ENCODE data around the gene PIK3AP1. TPM values are rescaled to one million over a fixed set of nuclear protein-coding genes. Genes with fewer than 3 reads are reported as not detected.

PIK3AP1 gene
- total and polyA plus RNA-seq, 2 of the 13 experiments (the other 11 are each of a cell fraction or from before 2014, with no cell fraction given), result 3.6 to 13.8 TPM

- H4K20me1 ChIP-seq (ENCODE audit: insufficient read depth, low read length), result no peaks in the 10 kb centered on the region
- ATAC-seq (no peak; the same call in 2 of the 3 replicates), FAIRE-seq (no peak), DNase-seq (ENCODE audit: low spot score) (peak; percentile 16)
- H3K4me3 ChIP-seq (replicated peaks in 1 of 3; ENCODE audit: insufficient read depth in 1 of 3, low read depth in 2 of 3, low read length in 3 of 3), result no peak overlapping the region; a peak in 1 of 6 replicates
- H3K79me2 ChIP-seq (ENCODE audit: insufficient read depth, low read length), result no peaks in the 10 kb centered on the region
- no TSS peak for BruUV-seq (replicated peaks)
- WGBS (ENCODE audit: low lambda C conversion rate), result 21% methylated on average over 6 of the region's 7 CpGs
- ChIA-PET POLR2A (interaction anchor here (0.7 kb wide), 1 partner anchor 168 kb away, joined by 5 read pairs; no protein-coding TSS in a partner anchor), CTCF (ENCODE audit: low intra/inter-chr PET ratio, low total read pairs) (no interaction called here)
- H3K27me3 ChIP-seq (ENCODE audit: control insufficient read depth in 1 of 2, insufficient read depth in 2 of 2, low read length in 2 of 2), result no peaks in the 10 kb centered on the region
- in situ Hi-C loops (cut with HindIII; ENCODE audit: extremely low pct_ligation_motif_present, low pct_unique_long_range_greater_than_20kb), result loop anchor here (10.0 kb wide), 1 partner anchor 353 kb away; no protein-coding TSS in a partner anchor
- H3K4me1 ChIP-seq (ENCODE audit: insufficient read depth, low read length), result peaks cover 17% of the 10 kb centered on the region
- H2AFZ ChIP-seq (ENCODE audit: low read length), result no peak overlapping the region
- no peaks in the 10 kb centered on the region for H3K36me3 ChIP-seq (replicated peaks in 1 of 2; ENCODE audit: control insufficient read depth in 1 of 2, insufficient read depth in 2 of 2, low read length in 2 of 2)
- H3K9me3 ChIP-seq (ENCODE audit: low read length), result no peaks in the 10 kb centered on the region
- H3K9ac ChIP-seq (ENCODE audit: insufficient read depth, low read depth, low read length), result no peak overlapping the region
- peak overlapping the region; percentile 26; the same call in 1 of the 2 replicates for H3K4me2 ChIP-seq (ENCODE audit: low read depth, low read length)
- no peak for TF ChIP-seq POLR2A (IDR thresholded peaks at IDR 0.05; ENCODE audit: insufficient read depth in 1 of 2, low read depth in 2 of 2, low read length in 2 of 2)
- no peak for TF ChIP-seq ZBTB44 (CRISPR knock-in tag; IDR thresholded peaks at IDR 0.05)
- no peak for TF ChIP-seq PLSCR1 (CRISPR knock-in tag; IDR thresholded peaks at IDR 0.05; ENCODE audit: borderline replicate concordance)
- no peak for TF ChIP-seq SOX13 (IDR thresholded peaks at IDR 0.05)
- TF ChIP-seq SOX13 (CRISPR knock-in tag; conservative IDR thresholded peaks at IDR 0.05 in 1 of 2, IDR thresholded peaks at IDR 0.05 in 1 of 2), result peak in 1 of 2 experiments; percentile 70; a peak in 2 of 4 replicates
- TF ChIP-seq PAWR (CRISPR knock-in tag; IDR thresholded peaks at IDR 0.05; ENCODE audit: borderline replicate concordance), result no peak
- peak; percentile 21; the same call in 1 of the 2 replicates for TF ChIP-seq SOX5 (CRISPR knock-in tag; IDR thresholded peaks at IDR 0.05; ENCODE audit: borderline replicate concordance)
- TF ChIP-seq HNRNPL (IDR thresholded peaks at IDR 0.05; ENCODE audit: low read depth, low read length), result peak; percentile 87; the same call in 1 of the 2 replicates
- no peak for TF ChIP-seq ZNF704 (CRISPR knock-in tag; IDR thresholded peaks at IDR 0.05; ENCODE audit: borderline replicate concordance)
- no peak for TF ChIP-seq SOX6 (IDR thresholded peaks at IDR 0.05)
- TF ChIP-seq SOX6 (CRISPR knock-in tag; IDR thresholded peaks at IDR 0.05), result peak; percentile 33; the same call in 1 of the 2 replicates
- peak; percentile 74 for TF ChIP-seq ZNF263 (CRISPR knock-in tag; IDR thresholded peaks at IDR 0.05)
- TF ChIP-seq ZNF652 (CRISPR knock-in tag; IDR thresholded peaks at IDR 0.05; ENCODE audit: borderline replicate concordance, low read depth), result no peak
- TF ChIP-seq SPEN (CRISPR knock-in tag; IDR thresholded peaks at IDR 0.05; ENCODE audit: low read depth), result no peak
- intact Hi-C loops (cut with micrococcal nuclease; ENCODE audit: unreplicated experiment), result no loop called here
- no peak overlapping the region for H3K27ac ChIP-seq (ENCODE audit: extremely low read length, insufficient read depth, low read length)
Measured at GRCh38 chr10:96747734-96748550, 27.6 kb upstream of the PIK3AP1 start.
